T-cell (primary cell): ENCODE results near the gene TNC. TPM values are rescaled to one million over a fixed set of nuclear protein-coding genes. Genes with fewer than 3 reads are reported as not detected.
A peak's percentile ranks its signal among the peaks of the same experiment; 100 is the strongest.

Experiments
- ATAC-seq, 4 experiments: fragments of 200-7000 bp in 3 of 4; fragments of 150-1000 bp in 1 of 4; cut with Tn5 transposase; replicated peaks in 1 of 4; 1 replicate in 3 of 4; 2 replicates in 1 of 4; pipeline ENCODE4 v1.10.0; 2021; ENCODE audit warnings: moderate library complexity in 3 of 4, mild to moderate bottlenecking in 2 of 4, moderate number of reproducible peaks in 1 of 4
- CTCF ChIA-PET, 2 donors: fragments of 300-600 bp; sonication (Branson Sonifier 250); formaldehyde crosslinking; loops; one replicate each; lab custom pipeline; 2022; ENCODE audit warnings: antibody characterized with exemption in 2 of 2; lab: Charles Lee
- POLR2A ChIA-PET, 2 donors: fragments of 300-600 bp; sonication (Branson Sonifier 250); formaldehyde crosslinking; loops; one replicate each; lab custom pipeline; 2022; ENCODE audit warnings: antibody characterized with exemption in 2 of 2; lab: Charles Lee
- DNase-seq, 35 experiments: peaks; one replicate each; pipeline versions ENCODE4 v3.0.0 to v3.0.0-alpha.2; 2013 to 2023
- H3K27ac ChIP-seq: one replicate; pipeline ENCODE4 v1.5.1; 2013; ENCODE audit warnings: low read length
- H3K27me3 ChIP-seq, 2 experiments: replicated peaks in 1 of 2; 1 replicate in 1 of 2; 2 replicates in 1 of 2; pipeline versions ENCODE4 v1.6.1 to v1.7.0; 2013; ENCODE audit warnings: low read length in 1 of 2, mixed read lengths in 1 of 2; ENCODE audit not compliant: control insufficient read depth in 2 of 2, insufficient read depth in 2 of 2; ENCODE audit errors: extremely low read depth in 1 of 2
- H3K36me3 ChIP-seq, 2 donors: 1 replicate in 1 of 2; 2 replicates in 1 of 2; pipeline versions ENCODE4 v1.6.1 to v1.7.0; 2013; ENCODE audit warnings: low read length in 1 of 2; ENCODE audit not compliant: control insufficient read depth in 2 of 2, insufficient read depth in 1 of 2; ENCODE audit errors: extremely low read depth in 1 of 2
- H3K4me1 ChIP-seq, 2 experiments: 1 replicate in 1 of 2; 2 replicates in 1 of 2; pipeline versions ENCODE4 v1.6.1 to v1.7.0; 2013; ENCODE audit warnings: low read length in 2 of 2, mixed read lengths in 1 of 2; ENCODE audit not compliant: insufficient read depth in 2 of 2, control insufficient read depth in 1 of 2; ENCODE audit errors: extremely low read depth in 1 of 2
- H3K4me3 ChIP-seq, 2 donors: 1 replicate in 1 of 2; 2 replicates in 1 of 2; pipeline versions ENCODE4 v1.5.1 to v1.7.0; 2013; ENCODE audit warnings: mild to moderate bottlenecking in 2 of 2, low read length in 1 of 2, moderate library complexity in 1 of 2; ENCODE audit not compliant: control insufficient read depth in 1 of 2; ENCODE audit errors: extremely low read depth in 1 of 2
- H3K9me3 ChIP-seq: 2 replicates; pipeline ENCODE4 v1.7.0; 2013
- H3K27ac Mint-ChIP-seq, 2 donors: one replicate each; pipeline ENCODE4 v1.8.0; 2020 to 2021; ENCODE audit warnings: mild to moderate bottlenecking in 2 of 2, mixed read lengths in 2 of 2
- H3K27me3 Mint-ChIP-seq, 2 donors: one replicate each; pipeline ENCODE4 v1.8.0; 2021 to 2022; ENCODE audit warnings: mixed read lengths in 2 of 2
- H3K36me3 Mint-ChIP-seq: one replicate; pipeline ENCODE4 v1.8.0; 2021; ENCODE audit warnings: mixed read lengths
- H3K4me1 Mint-ChIP-seq, 3 donors: one replicate each; pipeline ENCODE4 v1.8.0; 2020 to 2022; ENCODE audit warnings: mixed read lengths in 3 of 3, mild to moderate bottlenecking in 1 of 3
- H3K4me3 Mint-ChIP-seq, 3 donors: one replicate each; pipeline ENCODE4 v1.8.0; 2020 to 2022; ENCODE audit warnings: mild to moderate bottlenecking in 3 of 3, mixed read lengths in 3 of 3, moderate library complexity in 3 of 3
- H3K9me3 Mint-ChIP-seq, 3 donors: one replicate each; pipeline ENCODE4 v1.8.0; 2020 to 2022; ENCODE audit warnings: mixed read lengths in 3 of 3
- WGBS: methylation state at CpG from one replicate; pipeline ENCODE4 v1.1.5; 2013; ENCODE audit warnings: missing lambda C conversion rate; ENCODE audit not compliant: insufficient coverage; 5-methylcytosine and 5-hydroxymethylcytosine counted together
- total RNA-seq, 35 experiments: library from RNA in 6 of 35; stranded (reverse) in 6 of 35; fragments of 120-200 nt in 1 of 35; gene quantifications; one replicate each; pipeline versions ENCODE4 v1.2.1 to v1.2.4 and lab custom pipeline; 2013 to 2026

Gene TNC
- total RNA-seq, 5 donors from 2014 or later (not counting 1 experiment from before 2014, with no cell fraction given), result 0.16 to 0.29 (median 0.20) TPM; not detected in 2

GRCh38 chr9:115004545-115004944 is 113.4 kb downstream of the TNC start:
- Mint-ChIP-seq H3K4me1 (peaks cover 10 to 40% (median 23%) of the 10 kb centered on the region in 3 donors), H3K27me3 (peaks cover 0 to 9% of the 10 kb centered on the region in 2 donors)

DNA sequence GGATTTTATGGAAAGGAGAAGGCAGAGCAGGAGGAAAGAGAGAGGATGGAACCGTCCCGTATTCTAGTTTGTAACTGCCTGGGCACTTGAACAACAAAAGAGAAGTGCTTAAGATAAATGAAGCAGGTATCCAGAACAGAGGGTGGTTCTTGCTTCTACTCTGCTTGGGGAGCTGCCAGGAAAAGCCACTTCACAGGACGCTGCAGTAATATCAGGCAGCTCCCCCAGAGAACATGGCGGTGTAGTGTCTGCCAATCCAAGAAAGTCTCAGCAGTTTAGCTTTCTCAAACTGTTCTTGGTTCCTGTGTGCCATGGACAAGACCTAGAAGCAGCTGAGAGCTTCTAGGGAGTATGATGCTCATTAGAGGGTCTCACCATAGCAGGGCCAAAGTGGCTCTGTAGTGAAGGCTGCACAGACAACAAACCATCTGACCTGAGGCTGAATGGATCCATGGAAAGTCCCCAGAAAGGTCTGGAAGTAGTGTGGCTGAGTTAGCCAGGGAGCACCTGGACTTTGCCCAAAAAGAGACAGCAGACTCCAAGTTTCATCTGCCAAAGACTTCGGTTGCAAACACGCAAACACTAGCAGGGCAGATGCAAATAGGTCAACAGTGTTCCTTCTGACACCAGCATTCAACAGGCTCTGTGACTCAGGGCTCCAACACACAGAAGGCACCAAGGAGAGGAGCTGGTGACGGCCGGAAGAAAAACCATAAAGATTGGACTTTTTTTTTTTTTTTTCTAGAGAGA is 115.4 kb downstream of the TNC start:
- peaks cover 10 to 28% (median 13%) of the 10 kb centered on the region in 3 donors for H3K4me1 Mint-ChIP-seq

More at GRCh38 chr9:115004545-115004944, 113.4 kb downstream of the TNC start:
- no peak overlapping the region for H3K4me3 ChIP-seq
- H3K9me3 Mint-ChIP-seq, result no peaks in the 10 kb centered on the region
- H3K4me1 ChIP-seq, result peaks cover 0 to 3% of the 10 kb centered on the region in 2 experiments
- H3K27ac Mint-ChIP-seq, result no peak overlapping the region
- H3K9me3 ChIP-seq, result no peaks in the 10 kb centered on the region
- ChIA-PET CTCF (interaction anchor here in 1 of 2 donors (0.7 to 1.4 kb wide), 2 partner anchors 324 to 576 kb away, joined by 3 read pairs; no protein-coding TSS in a partner anchor), POLR2A (interaction anchor here (0.6 to 0.7 kb wide), 2 partner anchors 11 to 25 kb away, joined by 3 to 7 read pairs; no protein-coding TSS in a partner anchor)
- no peaks in the 10 kb centered on the region for H3K36me3 Mint-ChIP-seq
- no peak overlapping the region for H3K27ac ChIP-seq
- ATAC-seq, result no peak
- WGBS, result no CpG with 5 or more reads among the region's 2 CpGs
- no peaks in the 10 kb centered on the region for H3K27me3 ChIP-seq
- no peaks in the 10 kb centered on the region for H3K36me3 ChIP-seq
- DNase-seq, result no peak
- H3K4me3 Mint-ChIP-seq, result no peak overlapping the region

GRCh38 chr9:115000217-115000639 is 117.7 kb downstream of the TNC start:
- no peaks in the 10 kb centered on the region for H3K9me3 ChIP-seq
- H3K36me3 Mint-ChIP-seq, result no peaks in the 10 kb centered on the region
- POLR2A ChIA-PET, result no interaction called here
- DNase-seq (no peak), ATAC-seq (no peak)
- CTCF ChIA-PET, result no interaction called here
- no peak overlapping the region for H3K4me3 ChIP-seq
- 53% methylated on average over 3 of the region's 7 CpGs for WGBS
- peaks cover 0 to 10% of the 10 kb centered on the region in 2 donors for H3K27me3 Mint-ChIP-seq
- no peak overlapping the region for H3K27ac Mint-ChIP-seq
- no peaks in the 10 kb centered on the region for H3K36me3 ChIP-seq
- H3K4me1 ChIP-seq, result no peaks in the 10 kb centered on the region
- peaks cover 9 to 18% (median 10%) of the 10 kb centered on the region in 3 donors for H3K4me1 Mint-ChIP-seq
- no peak overlapping the region for H3K4me3 Mint-ChIP-seq
- no peak overlapping the region for H3K27ac ChIP-seq
- no peaks in the 10 kb centered on the region for H3K9me3 Mint-ChIP-seq
- H3K27me3 ChIP-seq, result no peaks in the 10 kb centered on the region

More for the DNA sequence above, 115.4 kb downstream of the TNC start:
- CTCF ChIA-PET, result interaction anchor here (0.5 kb wide), 3 partner anchors 194 to 314 kb away, joined by 3 to 5 read pairs (median 3); no protein-coding TSS in a partner anchor
- no peak overlapping the region for H3K27ac Mint-ChIP-seq
- POLR2A ChIA-PET, result interaction anchor here in 1 of 2 donors (0.6 kb wide), 1 partner anchor 36 kb away, joined by 4 read pairs; no protein-coding TSS in a partner anchor
- ATAC-seq (peak in 1 of 4 experiments; percentile 45), DNase-seq (peak in 1 of 35 experiments; percentile 3)
- no peaks in the 10 kb centered on the region for H3K9me3 Mint-ChIP-seq
- Histone ChIP-seq H3K4me3 (no peak overlapping the region), H3K27me3 (no peaks in the 10 kb centered on the region), H3K4me1 (peaks cover 0 to 3% of the 10 kb centered on the region in 2 experiments), H3K27ac (no peak overlapping the region), H3K36me3 (no peaks in the 10 kb centered on the region), H3K9me3 (no peaks in the 10 kb centered on the region)
- peaks cover 0 to 10% of the 10 kb centered on the region in 2 donors for H3K27me3 Mint-ChIP-seq
- no peaks in the 10 kb centered on the region for H3K36me3 Mint-ChIP-seq
- H3K4me3 Mint-ChIP-seq, result no peak overlapping the region
- 68% methylated on average over 6 of the region's 8 CpGs for WGBS

- Mint-ChIP-seq H3K27ac (no peak overlapping the region), H3K36me3 (no peaks in the 10 kb centered on the region), H3K9me3 (no peaks in the 10 kb centered on the region), H3K4me1 (peaks cover 9 to 16% (median 14%) of the 10 kb centered on the region in 3 donors), H3K4me3 (no peak overlapping the region), H3K27me3 (peaks cover 0 to 10% of the 10 kb centered on the region in 2 donors)
- no peaks in the 10 kb centered on the region for H3K9me3 ChIP-seq
- DNase-seq, result no peak
- CTCF ChIA-PET, result no interaction called here
- no CpG with 5 or more reads among the region's 2 CpGs for WGBS
- no peak overlapping the region for H3K4me3 ChIP-seq
- H3K27me3 ChIP-seq, result no peaks in the 10 kb centered on the region
- no peaks in the 10 kb centered on the region for H3K4me1 ChIP-seq
- no peaks in the 10 kb centered on the region for H3K36me3 ChIP-seq
- no peak overlapping the region for H3K27ac ChIP-seq
- POLR2A ChIA-PET, result no interaction called here
- ATAC-seq, result no peak
Observed at GRCh38 chr9:114998326-114998725, 119.6 kb downstream of the TNC start.

- H3K9me3 Mint-ChIP-seq, result no peaks in the 10 kb centered on the region
- Histone ChIP-seq H3K4me1 (no peaks in the 10 kb centered on the region), H3K27me3 (no peaks in the 10 kb centered on the region), H3K36me3 (no peaks in the 10 kb centered on the region), H3K9me3 (no peaks in the 10 kb centered on the region), H3K4me3 (no peak overlapping the region), H3K27ac (no peak overlapping the region)
- ATAC-seq, result no peak
- peaks cover 0 to 8% of the 10 kb centered on the region in 2 donors for H3K27me3 Mint-ChIP-seq
- no peak for DNase-seq
- H3K36me3 Mint-ChIP-seq, result no peaks in the 10 kb centered on the region
- H3K27ac Mint-ChIP-seq, result no peak overlapping the region
- POLR2A ChIA-PET, result no interaction called here
- H3K4me1 Mint-ChIP-seq, result peaks cover 10 to 15% (median 12%) of the 10 kb centered on the region in 3 donors
- H3K4me3 Mint-ChIP-seq, result no peak overlapping the region
- WGBS, result 69% methylated on average over 3 of the region's 10 CpGs
- CTCF ChIA-PET, result no interaction called here
Observed at GRCh38 chr9:114995681-114996221, 122.2 kb downstream of the TNC start.

- no peaks in the 10 kb centered on the region for H3K27me3 ChIP-seq
- no peak overlapping the region for H3K4me3 Mint-ChIP-seq
- no peak for DNase-seq
- H3K4me1 ChIP-seq, result peaks cover 2 to 4% of the 10 kb centered on the region in 2 experiments
- H3K27ac ChIP-seq, result no peak overlapping the region
- no peaks in the 10 kb centered on the region for H3K36me3 ChIP-seq
- H3K36me3 Mint-ChIP-seq, result no peaks in the 10 kb centered on the region
- H3K9me3 Mint-ChIP-seq, result no peaks in the 10 kb centered on the region
- ChIA-PET CTCF (interaction anchor here (0.5 to 0.6 kb wide), 2 partner anchors 19 to 1580 kb away, joined by 3 to 7 read pairs; no protein-coding TSS in a partner anchor), POLR2A (no interaction called here)
- peaks cover 19 to 22% (median 19%) of the 10 kb centered on the region in 3 donors for H3K4me1 Mint-ChIP-seq
- peaks cover 0 to 3% of the 10 kb centered on the region in 2 donors for H3K27me3 Mint-ChIP-seq
- no peak for ATAC-seq
- H3K4me3 ChIP-seq, result no peak overlapping the region
- H3K9me3 ChIP-seq, result no peaks in the 10 kb centered on the region
- no peak overlapping the region for H3K27ac Mint-ChIP-seq
Observed at GRCh38 chr9:114994768-114995167, 123.2 kb downstream of the TNC start.
